Naive thymus-derived CD8-positive, alpha-beta T cell (primary cell): ENCODE results near the gene INO80E. TPM values are rescaled to one million over a fixed set of nuclear protein-coding genes. Genes with fewer than 3 reads are reported as not detected.

Source experiments
- ATAC-seq, 2 donors: fragments of 150-1000 bp; cut with Tn5 transposase in 1 of 2; sonication (Bioruptor Pico), chemical (Tn5 transposase) in 1 of 2; 1 replicate in 1 of 2; 2 replicates in 1 of 2; pipeline ENCODE4 v1.10.0; 2021; ENCODE audit warnings: mild to moderate bottlenecking in 2 of 2, moderate library complexity in 2 of 2
- POLR2A ChIA-PET: fragments of 350-600 bp; sonication (Branson Sonifier 250); formaldehyde crosslinking; loops from one replicate; lab custom pipeline; 2021; ENCODE audit warnings: antibody characterized with exemption; lab: Charles Lee
- DNase-seq, 10 donors: peaks; one replicate each; pipeline versions ENCODE4 v3.0.0 to v3.0.0-alpha.2; 2020 to 2022
- H3K27ac Mint-ChIP-seq, 10 donors: one replicate each; pipeline ENCODE4 v1.8.0; 2020 to 2022; ENCODE audit warnings: mild to moderate bottlenecking in 10 of 10, mixed read lengths in 10 of 10, moderate library complexity in 4 of 10, inconsistent platforms in 1 of 10
- H3K27me3 Mint-ChIP-seq, 5 donors: one replicate each; pipeline ENCODE4 v1.8.0; 2021 to 2022; ENCODE audit warnings: mixed read lengths in 5 of 5
- H3K36me3 Mint-ChIP-seq, 3 donors: one replicate each; pipeline ENCODE4 v1.8.0; 2020 to 2022; ENCODE audit warnings: mixed read lengths in 3 of 3, mild to moderate bottlenecking in 2 of 3, inconsistent platforms in 1 of 3
- H3K4me1 Mint-ChIP-seq, 4 donors: one replicate each; pipeline ENCODE4 v1.8.0; 2021 to 2022; ENCODE audit warnings: mixed read lengths in 4 of 4
- H3K4me3 Mint-ChIP-seq, 10 donors: one replicate each; pipeline ENCODE4 v1.8.0; 2020 to 2022; ENCODE audit warnings: mild to moderate bottlenecking in 10 of 10, mixed read lengths in 10 of 10, moderate library complexity in 6 of 10, inconsistent platforms in 1 of 10
- H3K9me3 Mint-ChIP-seq, 9 donors: one replicate each; pipeline ENCODE4 v1.8.0; 2020 to 2022; ENCODE audit warnings: mixed read lengths in 9 of 9, mild to moderate bottlenecking in 3 of 9, inconsistent platforms in 1 of 9, moderate library complexity in 1 of 9
- polyA plus RNA-seq, 3 donors: library from polyadenylated mRNA; unstranded; fragments of 300-500 nt; fragmentation: Illumina TruSeq; gene quantifications; one replicate each; pipeline ENCODE4 v1.2.3, GENCODE V29; 2021
- total RNA-seq, 8 experiments: library from RNA in 2 of 8; stranded (reverse) in 2 of 8; gene quantifications; one replicate each; pipeline ENCODE4 v1.2.3 and lab custom pipeline; 2021 to 2026

INO80E gene
- total and polyA plus RNA-seq, 5 experiments from 2014 or later: 6.5 to 115 (median 8.9) TPM

DNA sequence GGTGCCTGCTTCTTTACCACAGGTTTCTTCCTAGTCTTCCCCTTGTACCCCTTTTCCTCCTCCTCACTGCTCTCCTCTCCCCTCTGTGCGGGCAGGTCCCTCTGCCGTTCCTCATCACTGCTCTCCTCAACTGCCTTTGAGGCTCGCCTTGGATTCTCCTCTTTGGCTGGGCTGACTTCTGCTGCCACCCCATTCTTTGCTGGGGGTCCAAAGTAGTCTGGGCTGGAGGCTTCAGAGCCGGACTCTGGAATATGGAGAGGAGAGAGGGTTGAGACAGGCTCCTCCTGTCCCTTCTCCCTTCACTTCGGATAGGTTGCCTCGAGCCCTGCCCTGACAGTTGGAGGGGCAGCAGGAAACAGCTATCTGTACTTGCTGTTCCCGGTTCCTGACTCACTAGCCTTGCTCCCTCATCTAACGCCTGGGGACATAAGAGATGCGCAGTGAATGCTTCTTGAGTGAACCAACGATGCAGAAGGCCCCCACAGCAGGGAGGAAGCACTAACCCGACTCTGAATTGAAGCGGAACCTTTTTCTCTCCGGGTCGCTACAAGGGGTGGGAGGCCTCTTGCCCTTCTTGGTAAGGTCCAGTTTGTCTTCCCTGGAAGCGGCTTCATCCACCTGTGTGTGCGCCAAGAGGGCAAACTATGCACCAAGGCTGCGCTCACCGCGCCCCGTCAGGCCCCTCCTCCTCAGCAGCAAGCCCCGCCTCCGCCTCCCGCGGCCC, 1.3 kb upstream of the INO80E start:
- Mint-ChIP-seq H3K27me3 (no peaks in the 10 kb centered on the region), H3K9me3 (no peaks in the 10 kb centered on the region), H3K4me1 (peaks cover 30 to 47% (median 38%) of the 10 kb centered on the region in 4 donors), H3K4me3 (peak overlapping the region; percentile 96 to 100 (median 97)), H3K27ac (peak overlapping the region; percentile 91 to 99 (median 98)), H3K36me3 (peaks cover 0 to 44% (median 2%) of the 10 kb centered on the region in 3 donors)
- POLR2A ChIA-PET: interaction anchor here (0.7 to 4.2 kb wide), 8 partner anchors 12 to 132 kb away, joined by 3 to 39 read pairs (median 12); partner anchors contain the start of genes ALDOA, CDIPT, KCTD13 and TAOK2
- DNase-seq (peak in 2 of 10 donors; percentile 55 to 57), ATAC-seq (no peak)

DNA sequence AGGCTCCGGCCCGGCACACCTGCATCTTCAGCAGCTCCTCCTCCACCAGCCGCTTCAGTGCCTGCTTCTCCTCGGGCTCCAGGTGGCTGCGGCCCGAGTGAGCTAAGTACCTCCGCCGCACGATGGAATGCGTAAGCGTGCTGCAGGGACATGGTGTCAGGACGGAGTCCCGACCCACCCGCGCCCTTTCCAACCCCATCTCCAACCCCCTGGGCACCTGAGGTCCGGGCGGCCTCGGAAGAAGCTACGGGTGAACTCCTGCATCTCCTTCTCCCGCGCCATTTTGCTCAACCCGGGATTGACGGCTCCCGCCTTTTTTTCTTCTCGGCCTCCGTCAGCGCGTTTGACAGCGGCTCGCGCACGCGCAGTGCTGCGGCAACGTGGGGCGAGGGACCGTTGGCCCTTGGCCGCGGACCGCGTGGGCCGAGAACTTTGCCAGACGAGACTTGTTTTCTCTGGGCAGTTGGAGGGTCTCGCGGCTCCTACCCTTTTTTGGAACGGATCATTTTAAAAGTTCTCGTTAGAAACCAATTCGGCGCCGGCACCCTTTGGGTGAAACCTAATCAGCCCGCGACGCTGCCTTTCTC, 624 bp upstream of the INO80E start, which contains the start of gene HIRIP3:
TSS of gene HIRIP3 (minus strand) at position 294 of the 587 bp plus-strand sequence. CDS start at position 282, 12 bp downstream.
- Mint-ChIP-seq H3K27me3 (no peaks in the 10 kb centered on the region), H3K4me1 (peaks cover 30 to 48% (median 39%) of the 10 kb centered on the region in 4 donors), H3K36me3 (peaks cover 0 to 41% (median 2%) of the 10 kb centered on the region in 3 donors), H3K27ac (peak within 1 kb of the TSS; percentile 91 to 99 (median 98)), H3K9me3 (no peaks in the 10 kb centered on the region), H3K4me3 (peak within 1 kb of the TSS; percentile 96 to 100 (median 97))
- peak; percentile 68 to 70 for ATAC-seq
- POLR2A ChIA-PET: interaction anchor here (0.7 to 4.2 kb wide), 10 partner anchors 9 to 295 kb away, joined by 3 to 39 read pairs (median 4); partner anchors contain the start of genes ALDOA, CDIPT, KCTD13 and KIF22
- peak; percentile 76 to 92 (median 84) for DNase-seq

DNA sequence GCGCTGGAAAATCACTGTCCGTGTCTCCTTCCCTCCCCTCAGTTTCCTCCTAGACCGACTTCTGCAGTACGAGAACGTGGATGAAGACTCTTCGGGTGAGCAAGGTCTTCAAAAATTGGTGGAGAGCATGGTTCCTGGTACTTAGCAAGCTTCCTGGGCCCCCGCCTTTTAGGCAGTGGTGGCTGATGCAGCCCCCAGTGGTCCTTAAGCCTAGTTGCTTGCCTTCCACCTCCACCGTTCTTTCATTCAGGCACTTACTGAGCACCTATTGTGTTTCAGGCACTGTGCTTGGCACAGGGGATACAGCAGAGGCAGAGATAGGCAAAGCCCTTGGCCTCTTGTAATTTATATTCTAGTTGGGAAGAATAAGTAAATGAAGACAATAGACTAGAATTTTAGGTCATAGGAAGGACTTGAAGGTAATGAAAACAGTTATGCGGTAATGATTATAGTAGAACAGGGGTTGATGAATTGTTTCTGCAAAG, 767 bp downstream of the INO80E start:
- Mint-ChIP-seq H3K27ac (peak overlapping the region in 9 of 10 donors; percentile 91 to 99 (median 98)), H3K9me3 (no peaks in the 10 kb centered on the region), H3K4me1 (peaks cover 31 to 48% (median 41%) of the 10 kb centered on the region in 4 donors), H3K4me3 (peak overlapping the region; percentile 96 to 100 (median 97)), H3K27me3 (no peaks in the 10 kb centered on the region), H3K36me3 (peaks cover 0 to 37% (median 2%) of the 10 kb centered on the region in 3 donors)
- POLR2A ChIA-PET: interaction anchor here (0.6 to 4.2 kb wide), 14 partner anchors 7 to 718 kb away, joined by 3 to 39 read pairs (median 4); partner anchors contain the start of genes ALDOA, KCTD13, KIF22 and SEZ6L2
- DNase-seq (no peak), ATAC-seq (no peak)

GRCh38 chr16:29999605-30000004, 3.6 kb downstream of the INO80E start:
- DNase-seq (no peak), ATAC-seq (no peak)
- Mint-ChIP-seq H3K27ac (peak overlapping the region in 3 of 10 donors; percentile 11 to 63 (median 31)), H3K4me3 (no peak overlapping the region), H3K27me3 (no peaks in the 10 kb centered on the region), H3K36me3 (peaks cover 0 to 40% (median 0%) of the 10 kb centered on the region in 3 donors), H3K9me3 (no peaks in the 10 kb centered on the region), H3K4me1 (peaks cover 27 to 43% (median 36%) of the 10 kb centered on the region in 4 donors)
- POLR2A ChIA-PET: interaction anchor here (1.0 kb wide), 1 partner anchor 18 kb away, joined by 3 read pairs; no protein-coding TSS in a partner anchor

- Mint-ChIP-seq H3K27me3 (no peaks in the 10 kb centered on the region), H3K9me3 (no peaks in the 10 kb centered on the region), H3K27ac (no peak overlapping the region), H3K36me3 (peaks cover 0 to 39% (median 0%) of the 10 kb centered on the region in 3 donors), H3K4me3 (no peak overlapping the region), H3K4me1 (peaks cover 20 to 33% (median 30%) of the 10 kb centered on the region in 4 donors)
- POLR2A ChIA-PET: interaction anchor here (1.0 to 1.2 kb wide), 2 partner anchors 9 to 17 kb away, joined by 3 read pairs; no protein-coding TSS in a partner anchor
- DNase-seq (no peak), ATAC-seq (no peak)
Observed at GRCh38 chr16:30000735-30001631, 4.9 kb downstream of the INO80E start.

- ATAC-seq: no peak
- POLR2A ChIA-PET: interaction anchor here (0.6 to 1.1 kb wide), 2 partner anchors 76 to 77 kb away, joined by 3 read pairs; no protein-coding TSS in a partner anchor
- peak overlapping the region in 6 of 10 donors; percentile 25 to 89 (median 62) for H3K27ac Mint-ChIP-seq
- H3K4me1 Mint-ChIP-seq: peaks cover 6 to 22% (median 19%) of the 10 kb centered on the region in 4 donors
- no peaks in the 10 kb centered on the region for H3K9me3 Mint-ChIP-seq
- H3K4me3 Mint-ChIP-seq: no peak overlapping the region
- H3K36me3 Mint-ChIP-seq: peaks cover 0 to 38% (median 0%) of the 10 kb centered on the region in 3 donors
- H3K27me3 Mint-ChIP-seq: no peaks in the 10 kb centered on the region
- no peak for DNase-seq
Observed at GRCh38 chr16:30002614-30003346, 6.7 kb downstream of the INO80E start.

DNA sequence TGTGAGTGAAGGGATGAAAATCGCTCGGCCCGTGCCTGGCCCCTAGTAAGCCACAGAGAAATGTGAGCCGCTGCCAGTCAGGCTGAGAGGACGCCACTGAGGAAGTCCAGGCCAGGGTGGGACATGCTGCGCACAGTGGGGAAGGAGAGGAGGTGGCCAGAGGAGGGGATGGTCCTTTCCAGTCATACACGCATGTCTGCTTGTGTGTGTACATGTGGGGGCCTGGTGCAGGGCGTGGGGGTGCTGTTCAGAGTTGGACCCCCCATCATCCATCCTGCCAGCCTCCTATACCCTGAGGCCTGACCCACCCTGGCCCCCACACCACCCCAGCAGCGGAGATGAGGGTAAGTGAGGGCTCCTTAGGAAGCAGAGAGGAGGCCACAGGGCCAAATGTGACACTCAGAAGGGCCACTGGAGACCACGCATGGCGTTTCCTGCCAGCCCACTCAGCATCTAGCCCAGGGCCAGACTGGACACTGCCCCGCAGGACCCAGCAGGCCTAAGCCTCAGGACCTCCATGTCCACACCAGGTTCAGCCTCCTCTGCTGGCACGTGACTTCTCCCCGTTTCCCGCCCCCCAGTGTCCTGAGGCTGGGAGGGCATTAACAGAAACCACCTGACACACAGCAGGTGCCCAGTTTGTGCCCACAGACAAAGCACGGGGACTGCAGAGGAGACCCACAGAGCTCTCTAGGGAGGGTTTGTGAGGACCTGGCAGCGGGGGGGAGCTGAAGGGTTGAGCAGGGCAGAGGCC, 7.8 kb downstream of the INO80E start:
- H3K27ac Mint-ChIP-seq: peak overlapping the region in 5 of 10 donors; percentile 25 to 89 (median 43)
- ATAC-seq: no peak
- H3K4me3 Mint-ChIP-seq: no peak overlapping the region
- H3K9me3 Mint-ChIP-seq: no peaks in the 10 kb centered on the region
- POLR2A ChIA-PET: interaction anchor here (0.6 to 1.1 kb wide), 3 partner anchors 8 to 755 kb away, joined by 3 to 4 read pairs (median 3); partner anchors contain the start of genes HIRIP3 and INO80E
- peaks cover 0 to 30% (median 0%) of the 10 kb centered on the region in 3 donors for H3K36me3 Mint-ChIP-seq
- H3K27me3 Mint-ChIP-seq: no peaks in the 10 kb centered on the region
- peaks cover 0 to 20% (median 14%) of the 10 kb centered on the region in 4 donors for H3K4me1 Mint-ChIP-seq
- DNase-seq: no peak

GRCh38 chr16:30004424-30004776, 8.4 kb downstream of the INO80E start:
- peak overlapping the region in 4 of 10 donors; percentile 36 to 48 (median 43) for H3K27ac Mint-ChIP-seq
- ATAC-seq (no peak), DNase-seq (no peak)
- H3K27me3 Mint-ChIP-seq: peaks cover 0 to 4% (median 2%) of the 10 kb centered on the region in 5 donors
- H3K4me1 Mint-ChIP-seq: peaks cover 0 to 15% (median 9%) of the 10 kb centered on the region in 4 donors
- H3K36me3 Mint-ChIP-seq: peaks cover 0 to 24% (median 0%) of the 10 kb centered on the region in 3 donors
- POLR2A ChIA-PET: interaction anchor here (0.6 to 1.0 kb wide), 3 partner anchors 9 to 755 kb away, joined by 3 to 4 read pairs (median 3); partner anchors contain the start of genes HIRIP3, INO80E and KCTD13
- no peak overlapping the region for H3K4me3 Mint-ChIP-seq
- H3K9me3 Mint-ChIP-seq: no peaks in the 10 kb centered on the region

- ATAC-seq (peak; percentile 19 to 21), DNase-seq (no peak)
- peaks cover 0 to 11% (median 6%) of the 10 kb centered on the region in 4 donors for H3K4me1 Mint-ChIP-seq
- POLR2A ChIA-PET: interaction anchor here (0.6 to 1.0 kb wide), 3 partner anchors 9 to 140 kb away, joined by 3 to 4 read pairs (median 3); partner anchors contain the start of genes HIRIP3, INO80E and KCTD13
- H3K27me3 Mint-ChIP-seq: peaks cover 0 to 5% (median 2%) of the 10 kb centered on the region in 5 donors
- no peak overlapping the region for H3K4me3 Mint-ChIP-seq
- H3K27ac Mint-ChIP-seq: peak overlapping the region in 1 of 10 donors; percentile 43
- no peaks in the 10 kb centered on the region for H3K9me3 Mint-ChIP-seq
- H3K36me3 Mint-ChIP-seq: peaks cover 0 to 20% (median 0%) of the 10 kb centered on the region in 3 donors
Observed at GRCh38 chr16:30004811-30005242, 8.8 kb downstream of the INO80E start.
